H1 (cell line): ENCODE measurements around the gene STAP2. TPM values are rescaled to one million over a fixed set of nuclear protein-coding genes. Genes with fewer than 3 reads are reported as not detected.

Source experiments
- CTCF ChIA-PET: fragments of 300-600 bp; sonication (Branson Sonifier 250); formaldehyde crosslinking; loops from one replicate; lab custom pipeline; 2021; ENCODE audit not compliant: partially characterized antibody; lab: Charles Lee
- POLR2A ChIA-PET: fragments of 300-600 bp; sonication (Branson Sonifier 250); formaldehyde crosslinking; loops from one replicate; lab custom pipeline; 2021; ENCODE audit warnings: inconsistent platforms; ENCODE audit not compliant: partially characterized antibody; lab: Charles Lee
- DNase-seq, 2 experiments: peaks; one replicate each; pipeline versions ENCODE4 v3.0.0 to v3.0.0-alpha.2; 2010 to 2022; ENCODE audit warnings: low spot score in 2 of 2, low read depth in 1 of 2, mixed read lengths in 1 of 2
- FAIRE-seq: peaks from 2 replicates; lab custom pipeline; 2011; peaks lifted over from hg19 to GRCh38; lab: Jason Lieb, UNC
- H2AFZ ChIP-seq: 2 replicates; pipeline ENCODE4 v1.8.1; 2012; ENCODE audit warnings: low read length, inconsistent platforms
- H2AK5ac ChIP-seq: 2 replicates; pipeline ENCODE4 v1.6.1; 2013; ENCODE audit warnings: low read depth, low read length
- H2BK120ac ChIP-seq: replicated peaks from 2 replicates; pipeline ENCODE3; 2013; ENCODE audit warnings: low read depth, low read length, inconsistent platforms
- H2BK12ac ChIP-seq: 2 replicates; pipeline ENCODE4 v1.6.1; 2013; ENCODE audit warnings: low read depth, low read length
- H2BK15ac ChIP-seq: 2 replicates; pipeline ENCODE4 v1.6.1; 2013; ENCODE audit warnings: low read length
- H2BK20ac ChIP-seq: 2 replicates; pipeline ENCODE4 v1.6.1; 2013; ENCODE audit warnings: low read length
- H2BK5ac ChIP-seq: 2 replicates; pipeline ENCODE4 v1.6.1; 2013; ENCODE audit warnings: low read depth, low read length
- H3K14ac ChIP-seq: 2 replicates; pipeline ENCODE4 v1.6.1; 2013; ENCODE audit warnings: inconsistent platforms; ENCODE audit not compliant: insufficient read length
- H3K18ac ChIP-seq: 2 replicates; pipeline ENCODE4 v1.6.1; 2013; ENCODE audit warnings: low read length; ENCODE audit errors: extremely low read depth
- H3K23ac ChIP-seq: 2 replicates; pipeline ENCODE4 v1.6.1; 2013; ENCODE audit warnings: inconsistent platforms; ENCODE audit not compliant: insufficient read length
- H3K23me2 ChIP-seq: 2 replicates; pipeline ENCODE4 v1.6.1; 2013; ENCODE audit warnings: low read depth, low read length
- H3K27ac ChIP-seq: 2 replicates; pipeline ENCODE4 v1.6.1; 2011; ENCODE audit warnings: low read depth, low read length, inconsistent platforms
- H3K27me3 ChIP-seq, 4 experiments: replicated peaks in 1 of 4; 1 replicate in 1 of 4; 2 replicates in 3 of 4; pipeline versions ENCODE4 v1.6.1 to v1.8.1; 2011 to 2013; ENCODE audit warnings: low read length in 3 of 4, mild to moderate bottlenecking in 3 of 4, inconsistent platforms in 2 of 4, mixed read lengths in 2 of 4, moderate library complexity in 1 of 4; ENCODE audit not compliant: control insufficient read depth in 3 of 4, insufficient read depth in 3 of 4; ENCODE audit errors: extremely low read depth in 1 of 4
- H3K36me3 ChIP-seq, 4 experiments: 2 replicates each; pipeline versions ENCODE4 v1.6.1 to v1.8.1; 2011 to 2013; ENCODE audit warnings: mild to moderate bottlenecking in 4 of 4, low read length in 3 of 4, moderate library complexity in 2 of 4, control low read depth in 1 of 4, inconsistent platforms in 1 of 4; ENCODE audit not compliant: insufficient read depth in 4 of 4, control insufficient read depth in 2 of 4
- H3K4ac ChIP-seq: replicated peaks from 2 replicates; pipeline ENCODE3; 2013; ENCODE audit warnings: low read length, low read depth, mixed read lengths, inconsistent platforms; ENCODE audit not compliant: insufficient read length
- H3K4me1 ChIP-seq, 4 experiments: replicated peaks in 1 of 4; 1 replicate in 1 of 4; 2 replicates in 3 of 4; pipeline versions ENCODE4 v1.6.1 to v1.8.1; 2011 to 2013; ENCODE audit warnings: low read length in 3 of 4, inconsistent platforms in 2 of 4, mixed read lengths in 1 of 4; ENCODE audit not compliant: insufficient read depth in 4 of 4, control insufficient read depth in 3 of 4
- H3K4me2 ChIP-seq, 2 experiments: 2 replicates each; pipeline versions ENCODE4 v1.6.1 to v1.8.1; 2011 to 2013; ENCODE audit warnings: low read depth in 2 of 2, low read length in 2 of 2, control low read depth in 1 of 2, inconsistent platforms in 1 of 2, mild to moderate bottlenecking in 1 of 2; ENCODE audit not compliant: insufficient read depth in 1 of 2
- H3K4me3 ChIP-seq, 4 experiments: fragments of 200-600, 300-600 bp in 1 of 4; sonication (generic), shearing (Covaris generic), sonication (Bioruptor Twin) in 1 of 4; 2 replicates each; pipeline versions ENCODE4 v1.5.1 to v1.8.1; 2011 to 2016; ENCODE audit warnings: low read length in 4 of 4, low read depth in 3 of 4, control low read depth in 2 of 4, inconsistent platforms in 2 of 4, mild to moderate bottlenecking in 2 of 4, mixed read lengths in 1 of 4, moderate library complexity in 1 of 4; ENCODE audit not compliant: insufficient read depth in 2 of 4; ENCODE audit errors: extremely low read depth in 1 of 4
- H3K56ac ChIP-seq: replicated peaks from 2 replicates; pipeline ENCODE3; 2013; ENCODE audit warnings: low read depth, mild to moderate bottlenecking, mixed read lengths, low read length, inconsistent platforms; ENCODE audit not compliant: insufficient read length
- H3K79me1 ChIP-seq: 2 replicates; pipeline ENCODE4 v1.6.1; 2013; ENCODE audit warnings: low read depth, low read length, control low read depth
- H3K79me2 ChIP-seq, 2 experiments: 2 replicates each; pipeline versions ENCODE4 v1.6.1 to v1.8.1; 2012 to 2013; ENCODE audit warnings: low read length in 2 of 2, mild to moderate bottlenecking in 2 of 2, inconsistent platforms in 1 of 2; ENCODE audit not compliant: insufficient read depth in 2 of 2, control insufficient read depth in 1 of 2
- H3K9ac ChIP-seq, 4 experiments: replicated peaks in 1 of 4; 1 replicate in 1 of 4; 2 replicates in 3 of 4; pipeline versions ENCODE4 v1.6.1 to v1.8.1; 2011 to 2013; ENCODE audit warnings: low read depth in 3 of 4, low read length in 3 of 4, control low read depth in 2 of 4, mild to moderate bottlenecking in 2 of 4, moderate library complexity in 2 of 4, inconsistent platforms in 1 of 4; ENCODE audit errors: extremely low read depth in 1 of 4
- H3K9me3 ChIP-seq, 2 experiments: 2 replicates each; pipeline versions ENCODE4 v1.6.1 to v1.8.1; 2012 to 2013; ENCODE audit warnings: mild to moderate bottlenecking in 2 of 2, moderate library complexity in 2 of 2, control low read depth in 1 of 2, inconsistent platforms in 1 of 2, low read depth in 1 of 2, low read length in 1 of 2, mixed read lengths in 1 of 2; ENCODE audit not compliant: insufficient read depth in 2 of 2
- H4K20me1 ChIP-seq, 2 experiments: replicated peaks in 1 of 2; 2 replicates each; pipeline versions ENCODE3 to v1.8.1; 2011 to 2013; ENCODE audit warnings: inconsistent platforms in 2 of 2, low read length in 2 of 2, mild to moderate bottlenecking in 1 of 2; ENCODE audit not compliant: insufficient read depth in 2 of 2, control insufficient read depth in 1 of 2
- H4K5ac ChIP-seq: 2 replicates; pipeline ENCODE4 v1.6.1; 2013; ENCODE audit warnings: low read length, low read depth, mixed read lengths, inconsistent platforms; ENCODE audit not compliant: insufficient read length
- H4K8ac ChIP-seq: 2 replicates; pipeline ENCODE4 v1.8.0; 2013; ENCODE audit warnings: mild to moderate bottlenecking, moderate library complexity, low read length, inconsistent platforms; ENCODE audit not compliant: insufficient read depth; ENCODE audit errors: extremely low read depth
- H4K91ac ChIP-seq: replicated peaks from 2 replicates; pipeline ENCODE3; 2013; ENCODE audit warnings: low read length, mixed read lengths, inconsistent platforms; ENCODE audit not compliant: insufficient read length
- BCL11A ChIP-seq, 2 experiments: IDR thresholded peaks; one replicate each; pipeline ENCODE4 v1.6.1; 2011; ENCODE audit warnings: low read depth in 2 of 2, low read length in 2 of 2, mild to moderate bottlenecking in 2 of 2
- CHD1 ChIP-seq: IDR thresholded peaks from 2 replicates; pipeline ENCODE4 v1.6.1; 2012; ENCODE audit warnings: low read depth, low read length, improper control_type of control experiment
- EGR1 ChIP-seq: IDR thresholded peaks from 2 replicates; pipeline ENCODE4 v1.6.1; 2011; ENCODE audit warnings: low read depth, low read length, borderline replicate concordance
- EZH2 ChIP-seq: fragments of 200-600 bp; sonication (generic); IDR thresholded peaks from 2 replicates; pipeline ENCODE4 v1.7.1; 2012; ENCODE audit warnings: low read depth, mild to moderate bottlenecking, moderate library complexity, low read length, inconsistent platforms; ENCODE audit not compliant: severe bottlenecking
- GABPA ChIP-seq: IDR thresholded peaks from 2 replicates; pipeline ENCODE4 v1.6.1; 2011; ENCODE audit warnings: mild to moderate bottlenecking, low read length, moderate library complexity, borderline replicate concordance; ENCODE audit not compliant: insufficient read depth
- HDAC2 ChIP-seq, 2 experiments: fragments of 300-600 bp in 1 of 2; sonication (generic) in 1 of 2; IDR thresholded peaks; 2 replicates each; pipeline ENCODE4 v1.6.1; 2011 to 2012; ENCODE audit warnings: low read depth in 2 of 2, low read length in 2 of 2, mild to moderate bottlenecking in 2 of 2, moderate library complexity in 2 of 2, borderline replicate concordance in 1 of 2, inconsistent platforms in 1 of 2
- JUND ChIP-seq: IDR thresholded peaks from 2 replicates; pipeline ENCODE4 v1.6.1; 2011; ENCODE audit warnings: mild to moderate bottlenecking, improper control_type of control experiment, low read length
- RBBP5 ChIP-seq: IDR thresholded peaks from 2 replicates; pipeline ENCODE4 v1.7.1; 2012; ENCODE audit warnings: low read depth, mild to moderate bottlenecking, inconsistent platforms, low read length, moderate library complexity, borderline replicate concordance
- SIRT6 ChIP-seq: IDR thresholded peaks from one replicate; pipeline ENCODE4 v1.7.1; 2012; ENCODE audit warnings: low read length, inconsistent platforms
- TAF1 ChIP-seq: IDR thresholded peaks from 2 replicates; pipeline ENCODE4 v1.6.1; 2011; ENCODE audit warnings: mild to moderate bottlenecking, low read depth, low read length
- TEAD4 ChIP-seq: IDR thresholded peaks from 2 replicates; pipeline ENCODE4 v1.6.1; 2012; ENCODE audit warnings: low read depth, low read length, inconsistent platforms, mixed read lengths
- WGBS, 2 experiments: shearing (Covaris generic) in 1 of 2; methylation state at CpG; one replicate each; pipeline versions ENCODE4 v1.1.6 to v1.1.7; 2013 to 2015; ENCODE audit warnings: low lambda C conversion rate in 2 of 2, mixed read lengths in 2 of 2, inconsistent platforms in 1 of 2, low coverage in 1 of 2, missing lambda C conversion rate in 1 of 2; ENCODE audit not compliant: insufficient replicate concordance in 2 of 2, insufficient coverage in 1 of 2, insufficient read length in 1 of 2; ENCODE audit errors: extremely low coverage in 1 of 2, missing lambda C conversion rate in 1 of 2; 5-methylcytosine and 5-hydroxymethylcytosine counted together
- polyA plus RNA-seq, 7 experiments: library from polyadenylated mRNA; depleted of rRNA in 3 of 7; stranded (reverse) in 5 of 7; unstranded in 2 of 7; fragments of >200 nt in 5 of 7; fragments of 200-250 nt in 2 of 7; gene quantifications; 1 replicate in 5 of 7; 2 replicates in 1 of 7; 4 replicates in 1 of 7; pipeline versions ENCODE4 v1.2.1 to v1.2.3, GENCODE V29; 2011 to 2013; ENCODE audit warnings: missing spikeins in 2 of 7, mixed read lengths in 2 of 7
- total RNA-seq: library from RNA; stranded (reverse); fragmentation: NEBNext Ultra II Directional; extraction: Animal tissue kit (Norgen Biotek cat#: 25700); gene quantifications from 2 replicates; pipeline ENCODE4 v1.2.1, GENCODE V29; 2021

The STAP2 gene
- total and polyA plus RNA-seq, 2 of the 8 experiments (the other 6 are each of a cell fraction or from before 2014, with no cell fraction given) = 15.3 to 37.3 TPM

- H2BK5ac ChIP-seq = no peak overlapping the region; the same call in 1 of the 2 replicates
- H2BK20ac ChIP-seq = no peak overlapping the region
- H3K4me3 ChIP-seq = peak overlapping the region; percentile 49 to 88 (median 57)
- H3K23ac ChIP-seq = no peak overlapping the region
- H3K9ac ChIP-seq = peak overlapping the region in 1 of 4 experiments; percentile 31; a peak in 3 of 7 replicates
- H4K91ac ChIP-seq = no peak overlapping the region
- no peak overlapping the region; the same call in 1 of the 2 replicates for H2AFZ ChIP-seq
- peaks cover 0 to 4% (median 1%) of the 10 kb centered on the region in 4 experiments; a peak in 5 of 7 replicates for H3K4me1 ChIP-seq
- H2BK15ac ChIP-seq = no peak overlapping the region; the same call in 1 of the 2 replicates
- H3K79me2 ChIP-seq = no peaks in the 10 kb centered on the region
- no peaks in the 10 kb centered on the region for H4K20me1 ChIP-seq
- no peak overlapping the region for H2BK120ac ChIP-seq
- peak in 1 of 2 experiments; percentile 61 for DNase-seq
- H3K14ac ChIP-seq = no peak overlapping the region
- H3K79me1 ChIP-seq = no peaks in the 10 kb centered on the region
- H2BK12ac ChIP-seq = no peak overlapping the region
- POLR2A ChIA-PET = interaction anchor here (0.6 to 2.4 kb wide), 8 partner anchors 12 to 1348 kb away, joined by 3 to 11 read pairs (median 3); no protein-coding TSS in a partner anchor
- H4K5ac ChIP-seq = no peak overlapping the region
- peaks cover 9 to 35% (median 29%) of the 10 kb centered on the region in 4 experiments for H3K27me3 ChIP-seq
- no peak overlapping the region for H3K4ac ChIP-seq
- CTCF ChIA-PET = interaction anchor here (0.7 to 4.2 kb wide), 10 partner anchors 13 to 84 kb away, joined by 3 to 27 read pairs (median 4); no protein-coding TSS in a partner anchor
- H3K18ac ChIP-seq = no peak overlapping the region; the same call in none of the 2 replicates
- H3K27ac ChIP-seq = no peak overlapping the region
- H2AK5ac ChIP-seq = no peak overlapping the region
- FAIRE-seq = no peak
- peak overlapping the region; percentile 11; the same call in 1 of the 2 replicates for H4K8ac ChIP-seq
- no peak overlapping the region for H3K56ac ChIP-seq
- H3K23me2 ChIP-seq = peaks cover 9% of the 10 kb centered on the region; the same call in 1 of the 2 replicates
- 9% methylated on average over 33 of the region's 71 CpGs; no CpG with 5 or more reads in 1 of the 2 experiments for WGBS, 2 experiments
- peak overlapping the region; percentile 78 to 88 for H3K4me2 ChIP-seq
- H3K9me3 ChIP-seq = no peaks in the 10 kb centered on the region
- no peaks in the 10 kb centered on the region for H3K36me3 ChIP-seq
- no peak for TF ChIP-seq CHD1
- TF ChIP-seq TAF1 = no peak
- TF ChIP-seq JUND = no peak
- no peak for TF ChIP-seq BCL11A (IDR thresholded peaks at IDR 0.05; ENCODE audit: low read depth in 2 of 2, low read length in 2 of 2)
- no peak for TF ChIP-seq SIRT6
- 0 out of 2 replicates have a peak, but pooled peaks have one; percentile 4 for TF ChIP-seq EGR1
- peak in 1 of 2 experiments; percentile 69; a peak in 1 of 4 replicates for TF ChIP-seq HDAC2 (IDR thresholded peaks at IDR 0.05; ENCODE audit: borderline replicate concordance in 1 of 2, low read depth in 2 of 2, low read length in 2 of 2)
- no peak for TF ChIP-seq TEAD4
- no peak for TF ChIP-seq GABPA
- no peak for TF ChIP-seq RBBP5
- TF ChIP-seq EZH2 = peak; percentile 52
These were observed 58.9 kb downstream of the STAP2 start for GRCh38 chr19:4279530-4280422.
